GM12878 (cell line): Measurements from ENCODE around the gene FOXR1. TPM values are rescaled to one million over a fixed set of nuclear protein-coding genes. Genes with fewer than 3 reads are reported as not detected.
A peak's percentile ranks its signal among the peaks of the same experiment; 100 is the strongest.

Experiments used
- CBX5 ChIP-seq: sonication (generic); IDR thresholded peaks from 2 replicates; pipeline ENCODE4 v1.6.1; 2016; ENCODE audit warnings: low read depth, moderate library complexity, mild to moderate bottlenecking, inconsistent platforms
- DPF2 ChIP-seq: fragments of 450-650 bp; IDR thresholded peaks from 2 replicates; pipeline ENCODE4 v1.6.1; 2017; ENCODE audit warnings: mild to moderate bottlenecking
- IKZF2 ChIP-seq, 2 experiments: fragments of 450-650 bp; IDR thresholded peaks; 2 replicates each; pipeline ENCODE4 v1.6.1; 2017; ENCODE audit warnings: mild to moderate bottlenecking in 2 of 2, moderate library complexity in 2 of 2
- MTA2 ChIP-seq: fragments of 450-650 bp; IDR thresholded peaks from 2 replicates; pipeline ENCODE4 v1.6.1; 2016; ENCODE audit warnings: low read depth, mild to moderate bottlenecking, moderate library complexity
- MYB ChIP-seq: fragments of 150-350 bp; IDR thresholded peaks from 2 replicates; pipeline ENCODE4 v1.6.1; 2014; ENCODE audit warnings: mild to moderate bottlenecking, low read depth, low read length, borderline replicate concordance
- NFYB ChIP-seq: IDR thresholded peaks from 2 replicates; pipeline ENCODE4 v1.6.1; 2011; ENCODE audit warnings: low read depth, mild to moderate bottlenecking, low read length, improper control_type of control experiment, moderate library complexity; ENCODE audit not compliant: insufficient read depth
- NR2C2 ChIP-seq: IDR thresholded peaks from 2 replicates; pipeline ENCODE4 v1.6.1; 2011; ENCODE audit warnings: borderline replicate concordance, low read depth; ENCODE audit not compliant: control insufficient read depth, insufficient read length
- NR2F1 ChIP-seq: fragments of 450-650 bp; conservative IDR thresholded peaks from 2 replicates; pipeline ENCODE4 v1.6.1; 2017; ENCODE audit warnings: mild to moderate bottlenecking
- POLR2A ChIP-seq: IDR thresholded peaks from 2 replicates; pipeline ENCODE4 v1.6.1; 2011; ENCODE audit warnings: low read depth, mild to moderate bottlenecking, low read length
- RB1 ChIP-seq: fragments of 450-650 bp; formaldehyde crosslinking; IDR thresholded peaks from 2 replicates; pipeline ENCODE4 v1.6.1; 2017; ENCODE audit warnings: mild to moderate bottlenecking, borderline replicate concordance
- RUNX3 ChIP-seq: IDR thresholded peaks from 2 replicates; pipeline ENCODE4 v1.6.1; 2012; ENCODE audit warnings: low read length, inconsistent platforms
- SMC3 ChIP-seq: IDR thresholded peaks from 2 replicates; pipeline ENCODE4 v1.6.1; 2011; ENCODE audit warnings: low read length, improper control_type of control experiment, borderline replicate concordance
- SREBF1 ChIP-seq: IDR thresholded peaks from 2 replicates; pipeline ENCODE4 v1.6.1; 2012; ENCODE audit warnings: mild to moderate bottlenecking, low read length
- TAF1 ChIP-seq: IDR thresholded peaks from 2 replicates; pipeline ENCODE4 v1.6.1; 2011; ENCODE audit warnings: mild to moderate bottlenecking, low read depth, low read length, borderline replicate concordance
- TBL1XR1 ChIP-seq: IDR thresholded peaks from 2 replicates; pipeline ENCODE4 v1.6.1; 2012; ENCODE audit warnings: low read depth, low read length, improper control_type of control experiment
- ZNF207 ChIP-seq: fragments of 450-650 bp; IDR thresholded peaks from 2 replicates; pipeline ENCODE4 v1.6.1; 2014; ENCODE audit warnings: antibody characterized with exemption, mild to moderate bottlenecking, borderline replicate concordance
- ZNF384 ChIP-seq: IDR thresholded peaks from 2 replicates; pipeline ENCODE4 v1.6.1; 2012; ENCODE audit warnings: low read depth, mild to moderate bottlenecking, low read length, improper control_type of control experiment, borderline replicate concordance
- ZSCAN29 ChIP-seq: fragments of 450-650 bp; IDR thresholded peaks from 2 replicates; pipeline ENCODE4 v1.6.1; 2017; ENCODE audit warnings: mild to moderate bottlenecking, moderate library complexity
- polyA plus RNA-seq, 11 experiments: library from polyadenylated mRNA; depleted of rRNA in 4 of 11; unstranded in 6 of 11; stranded (reverse) in 5 of 11; fragments of >200 nt; fragmentation: Nextera tagmentation in 4 of 11; fragmentation: Illumina TruSeq in 1 of 11; extraction: Ambion mirVana in 4 of 11; extraction: Trizol in 1 of 11; gene quantifications; 1 replicate in 1 of 11; 2 replicates in 10 of 11; pipeline versions ENCODE4 v1.2.1 to v1.2.3, GENCODE V29; 2011 to 2016; ENCODE audit warnings: inconsistent platforms in 2 of 11, missing spikeins in 2 of 11, low read depth in 1 of 11
- total RNA-seq, 4 experiments: library from RNA; depleted of rRNA in 3 of 4; stranded (reverse); fragments of >200 nt in 3 of 4; fragmentation: Illumina TruSeq in 1 of 4; extraction: Trizol in 1 of 4; gene quantifications; 2 replicates each; pipeline versions ENCODE4 v1.2.1 to v1.2.3, GENCODE V29; 2013 to 2021
- TF ChIP-seq, protein P1 (sequence below): fragments of 450-650 bp; IDR thresholded peaks from 2 replicates; pipeline ENCODE4 v1.6.1; 2017; ENCODE audit warnings: mild to moderate bottlenecking, low read depth, inconsistent platforms; ENCODE audit not compliant: poor library complexity, severe bottlenecking
- TF ChIP-seq, protein P2 (sequence below): IDR thresholded peaks from 2 replicates; pipeline ENCODE4 v1.6.1; 2011; ENCODE audit warnings: mild to moderate bottlenecking, low read depth, low read length, moderate library complexity; ENCODE audit not compliant: insufficient replicate concordance
- TF ChIP-seq, protein P3 (sequence below): fragments of 450-650 bp; IDR thresholded peaks from 2 replicates; pipeline ENCODE4 v1.6.1; 2017; ENCODE audit warnings: mild to moderate bottlenecking, moderate library complexity
- TF ChIP-seq, protein P4 (sequence below), 3 experiments: IDR thresholded peaks in 2 of 3; conservative IDR thresholded peaks in 1 of 3; 2 replicates each; pipeline ENCODE4 v1.5.1; 2011; ENCODE audit warnings: low read depth in 3 of 3, low read length in 3 of 3, mild to moderate bottlenecking in 3 of 3, control low read depth in 2 of 3, moderate library complexity in 2 of 3, inconsistent platforms in 1 of 3, mixed read lengths in 1 of 3; ENCODE audit not compliant: control insufficient read depth in 2 of 3, insufficient read depth in 1 of 3; ENCODE audit errors: extremely low read depth in 1 of 3

Gene FOXR1
- total and polyA plus RNA-seq, 10 of the 15 experiments (the other 5 are each of a cell fraction or from before 2014, with no cell fraction given): not detected

DNA sequence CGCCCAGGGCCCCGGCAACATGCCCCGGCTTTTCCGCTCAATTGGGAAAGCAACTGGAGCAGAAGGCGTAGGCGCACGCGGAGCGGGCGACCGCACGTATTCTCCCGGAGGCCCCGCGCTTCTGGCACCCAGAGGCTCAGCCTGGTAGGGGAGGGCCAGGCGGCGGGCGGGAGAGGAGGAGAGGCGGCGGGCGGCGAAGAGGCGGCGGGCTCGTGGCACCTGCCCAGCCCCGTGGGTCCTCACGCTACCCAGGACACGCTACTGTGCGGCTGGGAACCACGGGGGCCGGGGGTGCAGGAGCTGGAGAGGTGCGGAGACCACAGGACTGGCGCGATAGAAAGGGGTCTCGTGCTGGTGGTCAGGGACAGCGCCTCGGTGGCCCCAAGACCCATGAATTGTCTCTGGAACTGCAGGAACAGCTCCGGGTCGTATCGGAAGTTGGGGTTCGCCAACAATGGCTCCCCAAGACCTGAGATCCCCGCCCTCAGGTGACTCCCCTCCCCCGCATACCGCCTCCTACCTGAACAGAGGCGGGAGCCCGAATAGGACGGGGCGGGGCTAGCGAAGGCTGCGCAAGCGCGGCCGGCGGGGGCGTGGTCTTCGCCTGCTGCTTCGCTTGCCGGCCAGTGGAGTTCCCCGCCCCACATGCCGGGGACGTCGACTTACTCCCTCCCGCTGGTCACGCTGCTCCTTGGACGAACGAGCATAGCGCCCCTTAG lies 58.9 kb downstream of the FOXR1 start, which contains the start of gene SLC37A4 (continued):
- TF ChIP-seq, protein P1, sequence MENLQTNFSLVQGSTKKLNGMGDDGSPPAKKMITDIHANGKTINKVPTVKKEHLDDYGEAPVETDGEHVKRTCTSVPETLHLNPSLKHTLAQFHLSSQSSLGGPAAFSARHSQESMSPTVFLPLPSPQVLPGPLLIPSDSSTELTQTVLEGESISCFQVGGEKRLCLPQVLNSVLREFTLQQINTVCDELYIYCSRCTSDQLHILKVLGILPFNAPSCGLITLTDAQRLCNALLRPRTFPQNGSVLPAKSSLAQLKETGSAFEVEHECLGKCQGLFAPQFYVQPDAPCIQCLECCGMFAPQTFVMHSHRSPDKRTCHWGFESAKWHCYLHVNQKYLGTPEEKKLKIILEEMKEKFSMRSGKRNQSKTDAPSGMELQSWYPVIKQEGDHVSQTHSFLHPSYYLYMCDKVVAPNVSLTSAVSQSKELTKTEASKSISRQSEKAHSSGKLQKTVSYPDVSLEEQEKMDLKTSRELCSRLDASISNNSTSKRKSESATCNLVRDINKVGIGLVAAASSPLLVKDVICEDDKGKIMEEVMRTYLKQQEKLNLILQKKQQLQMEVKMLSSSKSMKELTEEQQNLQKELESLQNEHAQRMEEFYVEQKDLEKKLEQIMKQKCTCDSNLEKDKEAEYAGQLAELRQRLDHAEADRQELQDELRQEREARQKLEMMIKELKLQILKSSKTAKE: no peak
- TF ChIP-seq CBX5 (no peak), NR2C2 (no peak), MYB (no peak), TBL1XR1 (no peak), TAF1 (no peak), MTA2 (no peak), ZNF384 (no peak), IKZF2 (IDR thresholded peaks at IDR 0.05) (no peak; a peak in 1 of 4 replicates), DPF2 (0 out of 2 replicates have a peak, but pooled peaks have one; percentile 54), NFYB (no peak), RB1 (no peak), NR2F1 (0 out of 2 replicates have a peak, but pooled peaks have one; percentile 11), ZNF207 (no peak), RUNX3 (peak; percentile 32; the same call in 1 of the 2 replicates), POLR2A (peak; percentile 69), SREBF1 (no peak), ZSCAN29 (no peak), SMC3 (no peak)
- TF ChIP-seq, protein P2, sequence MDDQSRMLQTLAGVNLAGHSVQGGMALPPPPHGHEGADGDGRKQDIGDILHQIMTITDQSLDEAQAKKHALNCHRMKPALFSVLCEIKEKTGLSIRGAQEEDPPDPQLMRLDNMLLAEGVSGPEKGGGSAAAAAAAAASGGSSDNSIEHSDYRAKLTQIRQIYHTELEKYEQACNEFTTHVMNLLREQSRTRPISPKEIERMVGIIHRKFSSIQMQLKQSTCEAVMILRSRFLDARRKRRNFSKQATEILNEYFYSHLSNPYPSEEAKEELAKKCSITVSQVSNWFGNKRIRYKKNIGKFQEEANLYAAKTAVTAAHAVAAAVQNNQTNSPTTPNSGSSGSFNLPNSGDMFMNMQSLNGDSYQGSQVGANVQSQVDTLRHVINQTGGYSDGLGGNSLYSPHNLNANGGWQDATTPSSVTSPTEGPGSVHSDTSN: no peak
- TF ChIP-seq, protein P3, sequence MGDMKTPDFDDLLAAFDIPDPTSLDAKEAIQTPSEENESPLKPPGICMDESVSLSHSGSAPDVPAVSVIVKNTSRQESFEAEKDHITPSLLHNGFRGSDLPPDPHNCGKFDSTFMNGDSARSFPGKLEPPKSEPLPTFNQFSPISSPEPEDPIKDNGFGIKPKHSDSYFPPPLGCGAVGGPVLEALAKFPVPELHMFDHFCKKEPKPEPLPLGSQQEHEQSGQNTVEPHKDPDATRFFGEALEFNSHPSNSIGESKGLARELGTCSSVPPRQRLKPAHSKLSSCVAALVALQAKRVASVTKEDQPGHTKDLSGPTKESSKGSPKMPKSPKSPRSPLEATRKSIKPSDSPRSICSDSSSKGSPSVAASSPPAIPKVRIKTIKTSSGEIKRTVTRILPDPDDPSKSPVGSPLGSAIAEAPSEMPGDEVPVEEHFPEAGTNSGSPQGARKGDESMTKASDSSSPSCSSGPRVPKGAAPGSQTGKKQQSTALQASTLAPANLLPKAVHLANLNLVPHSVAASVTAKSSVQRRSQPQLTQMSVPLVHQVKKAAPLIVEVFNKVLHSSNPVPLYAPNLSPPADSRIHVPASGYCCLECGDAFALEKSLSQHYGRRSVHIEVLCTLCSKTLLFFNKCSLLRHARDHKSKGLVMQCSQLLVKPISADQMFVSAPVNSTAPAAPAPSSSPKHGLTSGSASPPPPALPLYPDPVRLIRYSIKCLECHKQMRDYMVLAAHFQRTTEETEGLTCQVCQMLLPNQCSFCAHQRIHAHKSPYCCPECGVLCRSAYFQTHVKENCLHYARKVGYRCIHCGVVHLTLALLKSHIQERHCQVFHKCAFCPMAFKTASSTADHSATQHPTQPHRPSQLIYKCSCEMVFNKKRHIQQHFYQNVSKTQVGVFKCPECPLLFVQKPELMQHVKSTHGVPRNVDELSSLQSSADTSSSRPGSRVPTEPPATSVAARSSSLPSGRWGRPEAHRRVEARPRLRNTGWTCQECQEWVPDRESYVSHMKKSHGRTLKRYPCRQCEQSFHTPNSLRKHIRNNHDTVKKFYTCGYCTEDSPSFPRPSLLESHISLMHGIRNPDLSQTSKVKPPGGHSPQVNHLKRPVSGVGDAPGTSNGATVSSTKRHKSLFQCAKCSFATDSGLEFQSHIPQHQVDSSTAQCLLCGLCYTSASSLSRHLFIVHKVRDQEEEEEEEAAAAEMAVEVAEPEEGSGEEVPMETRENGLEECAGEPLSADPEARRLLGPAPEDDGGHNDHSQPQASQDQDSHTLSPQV: no peak
- TF ChIP-seq, protein P4, sequence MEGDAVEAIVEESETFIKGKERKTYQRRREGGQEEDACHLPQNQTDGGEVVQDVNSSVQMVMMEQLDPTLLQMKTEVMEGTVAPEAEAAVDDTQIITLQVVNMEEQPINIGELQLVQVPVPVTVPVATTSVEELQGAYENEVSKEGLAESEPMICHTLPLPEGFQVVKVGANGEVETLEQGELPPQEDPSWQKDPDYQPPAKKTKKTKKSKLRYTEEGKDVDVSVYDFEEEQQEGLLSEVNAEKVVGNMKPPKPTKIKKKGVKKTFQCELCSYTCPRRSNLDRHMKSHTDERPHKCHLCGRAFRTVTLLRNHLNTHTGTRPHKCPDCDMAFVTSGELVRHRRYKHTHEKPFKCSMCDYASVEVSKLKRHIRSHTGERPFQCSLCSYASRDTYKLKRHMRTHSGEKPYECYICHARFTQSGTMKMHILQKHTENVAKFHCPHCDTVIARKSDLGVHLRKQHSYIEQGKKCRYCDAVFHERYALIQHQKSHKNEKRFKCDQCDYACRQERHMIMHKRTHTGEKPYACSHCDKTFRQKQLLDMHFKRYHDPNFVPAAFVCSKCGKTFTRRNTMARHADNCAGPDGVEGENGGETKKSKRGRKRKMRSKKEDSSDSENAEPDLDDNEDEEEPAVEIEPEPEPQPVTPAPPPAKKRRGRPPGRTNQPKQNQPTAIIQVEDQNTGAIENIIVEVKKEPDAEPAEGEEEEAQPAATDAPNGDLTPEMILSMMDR (IDR thresholded peaks at IDR 0.05 in 2 of 3, conservative IDR thresholded peaks at IDR 0.05 in 1 of 3; ENCODE audit: control insufficient read depth in 2 of 3, extremely low read depth in 1 of 3, insufficient read depth in 1 of 3, low read depth in 3 of 3, low read length in 3 of 3): peak in 2 of 3 experiments; percentile 95 to 96; a peak in 2 of 6 replicates
